ENCODE measurements around the gene LRP4. TPM values are rescaled to one million over a fixed set of nuclear protein-coding genes. Genes with fewer than 3 reads are reported as not detected.

LRP4 gene
- polyA plus RNA-seq, 1 experiment: 1.3 TPM

DNA sequence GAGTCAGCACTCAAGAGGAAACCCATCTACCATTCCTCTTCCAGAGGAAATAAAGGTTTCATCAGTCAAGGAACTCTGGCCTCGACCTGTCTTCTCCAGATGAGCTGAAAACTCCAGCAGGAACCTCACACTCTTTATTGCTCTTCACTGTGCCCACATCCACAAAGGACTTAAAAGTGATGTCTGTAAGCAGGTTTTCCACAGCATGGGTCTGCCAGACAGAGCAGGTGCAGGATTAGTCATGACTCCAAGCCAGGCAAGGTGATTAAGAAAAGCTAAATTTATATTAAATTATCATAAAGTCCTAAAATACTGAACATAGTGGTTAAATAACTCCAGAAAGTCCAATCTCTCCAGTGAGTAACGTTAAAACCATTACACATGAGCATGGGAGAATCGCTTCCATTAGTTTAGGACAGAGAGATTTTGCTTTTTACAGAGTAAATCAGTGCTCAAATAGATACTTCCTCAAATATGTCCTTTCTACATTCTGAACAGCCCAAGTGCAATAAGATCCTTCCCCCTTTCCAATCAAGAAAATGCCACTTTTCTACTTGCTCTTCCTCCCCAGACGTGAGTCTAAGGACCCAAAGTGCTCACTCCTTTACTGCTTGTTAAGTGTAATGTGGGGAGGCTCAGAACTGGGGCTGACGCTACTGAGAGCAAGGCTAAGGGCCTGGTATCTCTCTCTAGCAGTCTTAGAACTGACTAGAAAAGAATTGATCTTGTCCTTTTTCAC is 61.6 kb downstream of the LRP4 start:
- H3K27me3 ChIP-seq (ENCODE audit: control insufficient read depth, insufficient read depth, low read length): no peaks in the 10 kb centered on the region
- DNase-seq (ENCODE audit: low read depth): no peak
- no peaks in the 10 kb centered on the region for H3K36me3 ChIP-seq (ENCODE audit: control insufficient read depth, insufficient read depth, low read length)
- H3K4me3 ChIP-seq (ENCODE audit: low read depth, low read length): no peak overlapping the region
- CTCF ChIA-PET: no interaction called here
- POLR2A ChIA-PET: no interaction called here
- no peak for TF ChIP-seq CTCF (IDR thresholded peaks at IDR 0.05; ENCODE audit: insufficient read depth, low read depth, low read length)

GRCh38 chr11:46855863-46856262 is 62.5 kb downstream of the LRP4 start:
- H3K36me3 ChIP-seq (ENCODE audit: control insufficient read depth, insufficient read depth, low read length): no peaks in the 10 kb centered on the region
- POLR2A ChIA-PET: no interaction called here
- CTCF ChIA-PET: interaction anchor here (1.6 kb wide), 1 partner anchor 9 kb away, joined by 4 read pairs; the partner anchor contains the start of gene CKAP5

GRCh38 chr11:46855167-46855566 is 63.2 kb downstream of the LRP4 start:
- no peak for DNase-seq (ENCODE audit: low read depth)
- ChIA-PET CTCF (interaction anchor here (1.6 kb wide), 1 partner anchor 9 kb away, joined by 4 read pairs; the partner anchor contains the start of gene CKAP5), POLR2A (no interaction called here)
- TF ChIP-seq CTCF (IDR thresholded peaks at IDR 0.05; ENCODE audit: insufficient read depth, low read depth, low read length): no peak
- Histone ChIP-seq H3K4me3 (ENCODE audit: low read depth, low read length) (no peak overlapping the region), H3K27me3 (ENCODE audit: control insufficient read depth, insufficient read depth, low read length) (no peaks in the 10 kb centered on the region), H3K36me3 (ENCODE audit: control insufficient read depth, insufficient read depth, low read length) (no peaks in the 10 kb centered on the region)

More at GRCh38 chr11:46855863-46856262, 62.5 kb downstream of the LRP4 start:
- H3K27me3 ChIP-seq (ENCODE audit: control insufficient read depth, insufficient read depth, low read length): no peaks in the 10 kb centered on the region
- DNase-seq (ENCODE audit: low read depth): no peak
- no peak for TF ChIP-seq CTCF (IDR thresholded peaks at IDR 0.05; ENCODE audit: insufficient read depth, low read depth, low read length)
- no peak overlapping the region for H3K4me3 ChIP-seq (ENCODE audit: low read depth, low read length)

DNA sequence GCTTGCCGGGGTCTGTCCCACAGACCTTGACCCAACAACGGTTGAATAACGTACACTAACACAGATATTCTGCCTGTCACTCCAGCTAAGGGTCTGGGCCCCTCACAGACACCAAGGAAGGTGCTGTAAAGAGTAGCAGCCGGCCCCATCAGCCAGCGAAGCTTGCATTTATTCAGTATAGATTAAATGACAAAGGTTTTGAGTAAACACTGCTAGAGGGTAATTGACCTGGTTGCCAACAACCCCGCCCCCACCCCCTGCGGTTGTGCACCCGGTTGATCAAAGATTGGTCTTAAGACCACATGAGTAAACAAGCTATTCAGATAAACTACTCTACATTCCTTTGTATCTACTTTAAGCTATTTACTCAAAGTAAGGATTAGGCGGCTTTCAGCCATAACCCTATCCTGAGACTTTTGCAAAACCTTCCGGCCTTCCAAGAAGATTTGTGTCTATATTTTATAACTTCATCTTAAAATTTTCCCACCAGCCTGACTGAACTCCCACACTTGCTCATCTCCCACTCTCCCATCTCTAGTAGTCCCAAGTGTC is 67.4 kb downstream of the LRP4 start:
- ChIA-PET POLR2A (interaction anchor here (0.7 kb wide), 1 partner anchor 66 kb away, joined by 3 read pairs; no protein-coding TSS in a partner anchor), CTCF (no interaction called here)
- Histone ChIP-seq H3K36me3 (ENCODE audit: control insufficient read depth, insufficient read depth, low read length) (no peaks in the 10 kb centered on the region), H3K27me3 (ENCODE audit: control insufficient read depth, insufficient read depth, low read length) (no peaks in the 10 kb centered on the region), H3K4me3 (ENCODE audit: low read depth, low read length) (no peak overlapping the region)
- no peak for DNase-seq (ENCODE audit: low read depth)
- TF ChIP-seq CTCF (IDR thresholded peaks at IDR 0.05; ENCODE audit: insufficient read depth, low read depth, low read length): no peak

DNA sequence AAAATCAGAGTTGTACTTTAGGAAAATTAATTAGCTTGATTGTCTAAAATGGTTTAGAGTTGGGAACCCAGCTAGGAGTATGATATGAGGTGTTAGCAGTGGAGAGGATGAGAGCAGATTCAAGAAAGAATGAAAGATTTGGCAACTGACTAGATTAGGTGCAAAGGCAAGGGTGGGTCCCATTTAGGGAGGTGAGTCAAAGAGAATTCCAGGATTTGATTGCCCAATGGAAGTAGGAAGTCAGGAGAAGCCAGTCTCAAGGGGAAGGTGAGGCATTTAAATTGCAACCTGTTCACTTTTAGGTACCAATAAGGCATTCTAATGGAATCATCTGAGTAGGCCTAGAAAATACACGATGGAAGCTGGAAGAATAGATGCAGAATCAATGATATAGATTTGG is 68.7 kb downstream of the LRP4 start:
- no peaks in the 10 kb centered on the region for H3K36me3 ChIP-seq (ENCODE audit: control insufficient read depth, insufficient read depth, low read length)
- no peak overlapping the region for H3K4me3 ChIP-seq (ENCODE audit: low read depth, low read length)
- no peak for DNase-seq (ENCODE audit: low read depth)
- no peaks in the 10 kb centered on the region for H3K27me3 ChIP-seq (ENCODE audit: control insufficient read depth, insufficient read depth, low read length)
- POLR2A ChIA-PET: interaction anchor here (0.5 kb wide), 1 partner anchor 27 kb away, joined by 4 read pairs; no protein-coding TSS in a partner anchor
- CTCF ChIA-PET: no interaction called here
- TF ChIP-seq CTCF (IDR thresholded peaks at IDR 0.05; ENCODE audit: insufficient read depth, low read depth, low read length): no peak
